Motor neuron (in vitro differentiated cells): ENCODE results near the gene EIF5AL1. TPM values are rescaled to one million over a fixed set of nuclear protein-coding genes. Genes with fewer than 3 reads are reported as not detected.
A peak's percentile ranks its signal among the peaks of the same experiment; 100 is the strongest.

Experiments
- ATAC-seq, 8 experiments: fragments of 200-7000 bp; cut with Tn5 transposase; replicated peaks in 6 of 8; 2 replicates each; pipeline ENCODE4 v1.8.0; 2021; ENCODE audit warnings: mild to moderate bottlenecking in 8 of 8, moderate library complexity in 8 of 8
- H3K27ac ChIP-seq, 2 donors: fragments of 250-450 bp; sonication (Bioruptor Pico); 2 replicates each; pipeline ENCODE4 v1.9.0; 2021; ENCODE audit warnings: antibody characterized with exemption in 2 of 2, mild to moderate bottlenecking in 2 of 2, moderate library complexity in 1 of 2
- H3K4me1 ChIP-seq, 2 donors: fragments of 250-450 bp; sonication (Bioruptor Pico); replicated peaks in 1 of 2; 2 replicates each; pipeline ENCODE4 v1.6.1; 2021; ENCODE audit warnings: antibody characterized with exemption in 2 of 2, mild to moderate bottlenecking in 2 of 2, moderate library complexity in 1 of 2
- H3K4me3 ChIP-seq, 5 donors: fragments of 250-450 bp; sonication (Bioruptor Pico); 2 replicates each; pipeline ENCODE4 v1.9.0; 2021; ENCODE audit warnings: antibody characterized with exemption in 5 of 5, mild to moderate bottlenecking in 5 of 5, moderate library complexity in 4 of 5
- WGBS, 10 experiments: fragments of 450-650 bp; shearing (Covaris generic); methylation state at CpG; one replicate each; pipeline ENCODE4 v1.0.0; 2022; 5-methylcytosine and 5-hydroxymethylcytosine counted together
- in situ Hi-C, 9 experiments: fragments of 400-800 bp; cut with MboI; loops; one replicate each; pipeline ENCODE4 v1.15.0; 2021; ENCODE audit warnings: low sequenced_read_pairs in 9 of 9, low pct_unique_long_range_greater_than_20kb in 2 of 9; ENCODE audit not compliant: unreplicated experiment in 9 of 9
- total RNA-seq, 8 experiments: library from RNA; unstranded; fragments of 300-600 nt; gene quantifications; 2 replicates each; pipeline versions ENCODE4 v1.2.3 to v1.2.4, GENCODE V29; 2022

The EIF5AL1 gene
- total RNA-seq, 8 experiments from 2014 or later: 0.05 to 0.66 (median 0.23) TPM

- ATAC-seq: no peak
- in situ Hi-C loops: loop anchor here in 3 of 9 experiments (25.0 kb wide), 1 partner anchor 377 kb away; the partner anchor contains the start of gene SFTPD (in 3 of the 3)
- Histone ChIP-seq H3K4me3 (no peak within 1 kb of the TSS), H3K4me1 (no peaks in the 10 kb centered on the region), H3K27ac (no peak within 1 kb of the TSS)
- 70 to 80% methylated on average over 1 of the region's 1 CpG; no CpG with 5 or more reads in 8 of the 10 experiments for WGBS, 10 experiments
Observed at GRCh38 chr10:79560160-79560709, 47.9 kb downstream of the EIF5AL1 start, which contains the start of gene SFTPA2. Gene SFTPA2, minus strand, starts transcription at chr10:79560407. Its CDS starts 924 bp downstream, at chr10:79559483.

- Histone ChIP-seq H3K4me3 (no peak overlapping the region), H3K27ac (no peak overlapping the region), H3K4me1 (no peaks in the 10 kb centered on the region)
- 14 to 90% (median 61%) methylated on average over 2 of the region's 3 CpGs; no CpG with 5 or more reads in 1 of the 10 experiments for WGBS, 10 experiments
- in situ Hi-C loops: loop anchor here in 3 of 9 experiments (25.0 kb wide), 1 partner anchor 376 kb away; the partner anchor contains the start of gene SFTPD (in 3 of the 3)
- no peak for ATAC-seq
Observed at GRCh38 chr10:79561257-79561656, 48.9 kb downstream of the EIF5AL1 start.

- Histone ChIP-seq H3K4me3 (no peak overlapping the region), H3K27ac (no peak overlapping the region), H3K4me1 (no peaks in the 10 kb centered on the region)
- in situ Hi-C loops: loop anchor here in 3 of 9 experiments (25.0 kb wide), 1 partner anchor 375 kb away; the partner anchor contains the start of gene SFTPD (in 3 of the 3)
- ATAC-seq: peak; percentile 54 to 98 (median 74)
- 0 to 60% (median 0%) methylated on average over 1 to 10 of the region's 17 CpGs; no CpG with 5 or more reads in 1 of the 10 experiments for WGBS, 10 experiments
Observed at GRCh38 chr10:79562135-79562756, 49.9 kb downstream of the EIF5AL1 start.

- in situ Hi-C loops: loop anchor here in 3 of 9 experiments (25.0 kb wide), 1 partner anchor 374 kb away; the partner anchor contains the start of gene SFTPD (in 3 of the 3)
- 17 to 100% (median 64%) methylated on average over 1 to 4 of the region's 4 CpGs; no CpG with 5 or more reads in 1 of the 10 experiments for WGBS, 10 experiments
- no peak overlapping the region for H3K27ac ChIP-seq
- H3K4me3 ChIP-seq: no peak overlapping the region
- H3K4me1 ChIP-seq: no peaks in the 10 kb centered on the region
- no peak for ATAC-seq
Observed at GRCh38 chr10:79563426-79563825, 51.1 kb downstream of the EIF5AL1 start.

Other genes with a start within 250 kb of the EIF5AL1 start
- 10 to 100 TPM; 10.3 to 90.8 (median 22.2) TPM for gene PPIF, start 165.1 kb upstream of the EIF5AL1 start, total RNA-seq
- 10 to 100 TPM in 4 of 8 experiments, 1 to 10 TPM in 2, under 1 TPM in 2; 0.67 to 39.5 (median 8.0) TPM for gene ZCCHC24, start 66.9 kb upstream of the EIF5AL1 start, total RNA-seq
- 1 to 10 TPM in 1 of 8 experiments, under 1 TPM in 5, not detected in 2; 0.07 to 1.3 (median 0.18) TPM for gene SFTPA2, start 47.9 kb downstream of the EIF5AL1 start, total RNA-seq
- 1 to 10 TPM in 1 of 8 experiments, under 1 TPM in 5, not detected in 2; 0.07 to 1.4 (median 0.45) TPM for gene SFTPA1, start 98.4 kb downstream of the EIF5AL1 start, total RNA-seq
- 1 to 10 TPM in 7 of 8 experiments, under 1 TPM in 1; 0.92 to 7.1 (median 3.8) TPM for gene NUTM2B, start 190.7 kb downstream of the EIF5AL1 start, total RNA-seq